Glomerular endothelial cell (primary cell): ENCODE measurements around the gene SPAG9. TPM values are rescaled to one million over a fixed set of nuclear protein-coding genes. Genes with fewer than 3 reads are reported as not detected.
"Not testable (repeated sequence)": the region's sequence is repeated elsewhere in the genome, so short reads cannot be mapped to it uniquely, and the experiment has no call there.

Experiments
- DNase-seq: peaks from one replicate; pipeline ENCODE4 v3.0.0-alpha.2; 2011; ENCODE audit warnings: low read depth, low spot score; ENCODE audit errors: extremely low read depth
- total RNA-seq: library from RNA; depleted of rRNA; stranded (reverse); fragments of >200 nt; gene quantifications from 2 replicates; pipeline ENCODE4 v1.2.3, GENCODE V29; 2015

The SPAG9 gene
- total RNA-seq, 1 donor from 2014 or later, result 117 TPM

DNA sequence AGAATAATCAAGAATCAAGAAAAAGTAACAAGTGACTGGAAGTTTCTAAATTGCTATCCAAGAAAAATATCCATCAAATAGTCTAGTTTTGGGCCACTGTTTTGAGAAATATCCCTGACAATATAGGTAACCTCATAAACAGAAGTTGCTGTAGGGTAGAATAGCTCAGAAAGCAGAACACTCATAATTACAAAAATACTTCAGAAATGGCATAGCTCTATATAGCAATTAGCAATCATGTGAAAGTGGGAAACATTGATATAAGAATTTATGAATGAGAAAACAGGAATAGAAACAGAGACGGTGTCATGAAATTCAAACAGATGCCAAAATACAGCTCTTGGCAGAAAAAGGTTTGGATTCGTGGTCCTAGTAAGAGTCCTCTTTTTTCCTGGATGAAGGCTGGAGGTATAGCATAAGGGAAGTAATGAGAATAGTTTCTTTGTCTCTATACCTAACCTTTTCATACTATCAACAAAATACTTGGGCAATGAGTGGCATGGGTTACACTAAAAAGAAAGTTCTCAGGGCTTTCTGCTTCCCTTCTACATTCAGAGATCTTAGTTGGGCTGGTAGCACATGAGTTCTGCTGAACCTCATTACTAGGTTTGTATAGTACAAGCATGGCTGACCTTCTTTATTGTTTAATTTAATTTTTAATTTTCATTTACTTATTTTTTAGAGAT is 33.5 kb downstream of the SPAG9 start:
- DNase-seq, result no peak

DNA sequence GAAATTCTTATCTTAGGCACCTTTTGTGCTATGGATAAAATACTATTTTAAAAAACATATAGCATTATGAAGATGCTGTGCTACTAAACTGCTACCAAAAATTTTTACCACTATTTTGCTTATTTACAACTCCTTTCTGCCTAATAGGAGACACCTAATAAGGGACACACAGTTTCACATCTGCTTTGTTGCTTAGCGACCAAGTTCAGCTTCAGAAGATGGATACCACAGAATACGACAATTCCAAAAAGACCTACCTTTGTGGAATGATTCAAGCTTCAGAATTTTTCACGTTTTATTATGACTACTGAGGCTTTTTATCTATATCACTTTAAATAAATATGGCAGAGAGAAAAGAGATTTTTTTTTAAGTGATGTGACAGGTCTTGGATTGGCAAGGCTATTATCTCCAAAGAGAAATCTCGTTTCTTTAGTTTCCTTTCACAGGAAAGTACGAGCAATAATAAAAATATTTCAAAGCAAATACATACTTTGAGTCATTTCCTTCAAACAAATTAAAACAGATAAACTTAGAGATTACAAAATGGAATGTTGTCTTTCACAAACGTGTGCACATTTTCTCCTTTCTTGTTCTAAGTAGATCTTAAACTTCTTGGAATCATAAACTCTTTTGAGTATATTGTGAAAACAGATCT is 35.4 kb downstream of the SPAG9 start:
- peak; percentile 25 for DNase-seq

DNA sequence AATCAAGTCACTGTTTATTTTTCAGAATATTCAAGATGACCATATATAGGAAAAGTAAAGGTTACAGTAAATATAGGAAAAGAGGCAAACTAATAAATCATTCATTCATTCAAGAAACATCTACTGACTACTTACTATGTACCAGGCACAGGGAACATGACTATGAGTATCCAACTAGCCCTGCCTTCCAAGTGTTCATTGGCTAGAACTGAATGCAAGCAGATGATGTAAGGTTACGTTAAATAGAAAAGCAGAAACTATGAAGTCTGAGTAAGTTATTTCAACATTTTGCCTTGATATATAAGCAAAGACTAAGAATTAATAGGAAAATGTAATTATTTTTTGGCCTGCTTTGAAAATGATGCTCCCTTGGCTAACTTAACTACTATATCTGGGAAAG is 36.7 kb downstream of the SPAG9 start:
- no peak for DNase-seq

DNA sequence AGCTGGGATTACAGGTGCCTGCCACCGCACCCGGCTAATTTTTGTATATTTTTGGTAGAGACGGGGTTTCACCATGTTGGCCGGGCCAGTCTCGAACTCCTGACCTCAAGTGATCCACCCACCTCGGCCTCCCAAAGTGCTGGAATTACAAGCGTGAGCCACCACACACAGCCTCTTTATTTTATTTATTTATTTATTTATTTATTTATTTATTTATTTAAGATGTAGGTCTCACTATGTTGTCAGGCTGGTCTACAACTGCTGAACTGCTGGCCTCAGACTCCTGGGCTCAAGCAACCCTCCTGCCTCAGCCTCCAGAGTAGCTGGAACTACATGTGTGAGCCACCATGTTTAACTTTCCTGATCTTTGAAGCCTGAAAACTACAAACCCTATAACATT is 37.3 kb downstream of the SPAG9 start:
- DNase-seq, result not testable (repeated sequence)

DNA sequence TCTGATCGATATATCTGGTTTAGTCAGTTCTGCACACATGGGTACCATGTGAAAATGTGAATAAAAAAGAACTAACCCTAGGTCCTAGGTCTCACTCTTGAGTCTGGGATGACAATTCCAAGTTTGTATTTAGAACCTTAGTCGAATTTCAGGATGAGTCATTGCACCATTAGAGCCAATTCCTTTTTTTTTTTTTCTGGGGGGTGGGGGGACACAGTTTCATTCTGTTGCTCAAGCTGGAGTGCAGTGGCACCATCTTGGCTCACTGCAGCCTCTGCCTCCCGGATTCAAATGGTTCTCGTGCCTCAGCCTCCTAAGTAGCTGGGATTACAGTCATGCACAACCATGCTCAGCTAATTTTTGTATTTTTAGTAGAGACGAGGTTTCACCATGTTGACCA is 41.6 kb downstream of the SPAG9 start:
- DNase-seq, result no peak

DNA sequence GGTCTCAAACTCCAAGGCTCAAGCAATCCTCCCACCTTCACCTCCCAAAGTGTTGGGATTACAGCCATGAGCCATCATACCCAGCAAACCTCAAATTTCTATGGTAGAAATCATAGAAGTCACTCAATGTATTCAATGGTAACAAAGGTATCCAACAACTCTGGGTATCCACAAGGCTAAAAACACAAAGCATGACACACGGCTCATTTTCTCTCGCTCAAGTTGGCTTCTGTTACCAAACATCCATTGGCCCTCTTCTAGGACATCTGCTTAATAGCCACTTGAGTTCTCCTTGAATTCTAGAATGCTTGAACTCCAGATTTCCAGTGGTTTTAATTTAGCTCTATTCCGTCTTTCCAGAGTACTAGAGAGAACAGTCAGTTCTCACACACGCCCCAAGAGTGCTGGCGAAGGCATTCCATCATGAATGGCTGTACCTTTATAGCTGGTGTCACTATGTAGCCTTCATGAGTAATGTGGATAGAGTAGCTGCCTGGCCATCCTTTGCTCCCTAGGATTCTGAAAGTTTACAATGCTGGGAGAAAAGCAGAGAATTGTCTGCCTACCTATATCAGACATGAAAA is 42.6 kb downstream of the SPAG9 start:
- DNase-seq, result no peak

DNA sequence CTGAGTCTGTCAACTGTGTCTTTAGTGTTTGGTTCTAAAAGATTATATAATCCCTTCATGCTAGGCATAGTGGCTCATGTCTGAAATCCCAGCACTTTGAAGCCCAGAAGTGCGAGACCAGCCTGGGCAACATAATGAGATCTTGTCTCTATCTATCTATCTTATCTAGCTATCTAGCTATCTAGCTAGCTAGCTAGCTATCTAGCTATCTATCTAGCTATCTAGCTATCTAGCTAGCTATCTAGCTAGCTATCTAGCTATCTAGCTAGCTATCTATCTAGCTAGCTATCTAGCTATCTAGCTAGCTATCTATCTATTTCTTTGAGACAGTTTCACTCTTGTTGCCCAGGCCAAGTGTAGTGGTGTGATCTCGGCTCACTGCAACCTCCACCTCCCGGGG is 43.8 kb downstream of the SPAG9 start:
- no peak for DNase-seq

DNA sequence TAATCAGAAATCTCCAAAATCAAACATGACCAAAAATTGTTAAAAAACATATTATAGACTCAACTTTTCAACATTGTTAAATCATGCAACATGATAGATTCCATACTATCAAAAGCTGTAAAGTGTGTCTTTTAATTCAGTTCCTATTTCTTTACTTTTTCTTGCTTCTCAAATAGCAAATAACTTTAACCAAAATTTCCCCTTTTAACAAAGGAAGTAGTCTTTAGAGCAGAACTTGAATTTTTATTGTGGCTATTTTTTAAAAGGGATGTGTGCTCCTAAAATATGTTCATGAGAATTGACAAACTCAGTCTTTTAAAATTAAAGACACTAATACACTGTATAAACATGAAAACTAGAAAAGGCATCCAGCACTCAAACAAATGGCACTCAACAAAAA is 49.1 kb downstream of the SPAG9 start:
- no peak for DNase-seq

DNA sequence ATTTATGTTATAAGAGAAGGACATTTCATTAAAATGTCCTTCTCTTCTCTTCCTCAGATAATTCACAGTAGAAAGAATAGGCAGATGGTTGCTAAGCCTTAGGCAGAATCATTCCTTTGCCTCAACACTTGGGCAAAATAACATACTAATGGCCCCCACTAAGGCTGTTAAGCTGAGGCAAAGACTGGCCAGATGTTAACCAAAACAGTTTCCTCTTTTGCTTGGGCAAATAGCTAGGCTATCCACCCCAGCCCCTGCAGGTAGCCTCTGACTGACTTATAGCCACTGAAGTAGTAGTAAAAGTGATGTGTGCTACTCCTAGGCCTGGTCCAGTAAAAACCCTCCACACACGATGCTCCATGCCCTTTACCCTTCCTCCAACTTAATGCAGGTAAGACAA is 55.2 kb downstream of the SPAG9 start:
- DNase-seq, result no peak

DNA sequence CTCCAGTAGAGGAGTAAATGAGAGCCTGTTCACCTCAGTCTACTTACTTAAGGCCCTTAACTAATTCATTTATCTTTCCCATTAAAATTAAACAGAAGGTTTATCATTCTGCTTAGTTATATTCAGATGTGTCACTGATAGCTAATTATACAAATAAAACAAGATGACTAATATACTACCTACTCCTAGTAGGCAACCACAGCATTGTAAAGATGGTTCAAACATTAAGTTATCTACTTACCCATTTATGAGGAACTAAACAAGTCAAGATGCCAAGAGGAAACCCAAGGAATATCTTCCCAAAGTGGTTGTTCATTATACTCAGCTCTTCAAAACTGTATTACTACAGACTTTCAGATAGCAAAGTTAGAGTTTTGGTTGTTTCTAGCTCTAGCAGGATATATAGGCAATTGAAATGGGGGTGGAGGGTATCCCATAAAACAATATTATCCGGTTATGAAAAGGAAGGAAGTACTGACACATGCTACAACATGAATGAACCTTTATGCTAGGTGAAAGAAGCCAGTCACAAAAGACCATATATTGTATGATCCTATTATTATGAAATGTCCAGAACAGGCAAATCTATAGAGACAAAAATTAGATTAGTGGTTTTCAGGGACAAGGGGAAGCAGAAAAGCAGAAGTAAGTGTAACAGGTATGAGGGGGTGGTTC is 56.5 kb downstream of the SPAG9 start:
- no peak for DNase-seq

DNA sequence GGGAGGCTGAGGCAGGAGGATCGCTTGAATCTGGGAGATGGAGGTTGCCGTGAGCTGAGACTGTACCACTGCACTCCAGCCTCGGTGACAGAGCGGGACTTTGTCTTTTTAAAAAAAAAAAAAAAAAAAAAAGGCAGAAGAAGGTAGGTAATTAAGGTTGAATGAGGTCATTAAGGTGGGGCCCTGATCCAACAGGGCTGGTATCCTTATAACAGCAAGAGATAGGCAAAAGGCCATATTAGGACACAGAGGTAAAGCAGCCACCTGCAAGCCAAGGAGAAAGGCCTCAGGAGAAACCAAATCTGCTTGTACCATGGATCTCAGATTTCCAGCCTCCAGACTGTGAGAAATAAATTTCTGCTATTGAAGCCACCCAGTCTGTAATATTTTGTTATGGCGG is 60.3 kb downstream of the SPAG9 start:
- no peak for DNase-seq

DNA sequence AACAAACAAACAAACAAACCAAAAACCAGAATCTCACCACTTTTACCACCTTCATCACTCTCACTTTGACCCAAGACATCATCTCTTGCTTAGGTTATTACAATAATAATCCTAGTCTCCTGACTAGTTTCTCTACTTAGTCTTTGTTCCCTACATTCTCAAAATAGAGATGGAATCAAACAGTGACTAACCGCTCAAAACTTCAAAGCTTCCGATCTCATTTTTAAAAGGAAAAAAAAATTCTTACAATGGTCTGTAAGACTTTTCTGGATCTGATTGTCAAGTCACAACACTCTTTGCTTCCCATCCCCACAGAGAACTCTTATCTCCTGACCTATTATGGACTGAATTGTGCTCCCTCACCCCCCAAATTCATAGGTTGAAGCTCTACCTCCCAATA is 60.9 kb downstream of the SPAG9 start:
- no peak for DNase-seq

DNA sequence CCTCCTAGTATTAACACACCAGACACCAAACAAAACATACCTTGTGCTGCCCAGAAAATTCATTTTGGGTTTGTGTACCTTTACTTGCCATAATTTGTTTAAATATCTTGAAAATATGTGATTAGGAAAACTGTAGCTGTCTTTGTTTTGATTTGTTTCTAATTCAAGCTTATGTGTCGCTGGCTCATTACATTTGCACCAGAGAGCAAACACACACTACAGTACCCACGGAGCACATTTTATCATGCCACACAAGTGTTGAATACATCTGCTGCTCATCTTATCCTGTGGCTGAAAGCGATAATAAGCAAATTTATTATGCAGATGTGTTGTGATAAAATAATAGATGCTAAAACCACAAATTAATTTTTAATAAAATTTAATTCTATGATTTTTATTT is 63.1 kb downstream of the SPAG9 start:
- no peak for DNase-seq

DNA sequence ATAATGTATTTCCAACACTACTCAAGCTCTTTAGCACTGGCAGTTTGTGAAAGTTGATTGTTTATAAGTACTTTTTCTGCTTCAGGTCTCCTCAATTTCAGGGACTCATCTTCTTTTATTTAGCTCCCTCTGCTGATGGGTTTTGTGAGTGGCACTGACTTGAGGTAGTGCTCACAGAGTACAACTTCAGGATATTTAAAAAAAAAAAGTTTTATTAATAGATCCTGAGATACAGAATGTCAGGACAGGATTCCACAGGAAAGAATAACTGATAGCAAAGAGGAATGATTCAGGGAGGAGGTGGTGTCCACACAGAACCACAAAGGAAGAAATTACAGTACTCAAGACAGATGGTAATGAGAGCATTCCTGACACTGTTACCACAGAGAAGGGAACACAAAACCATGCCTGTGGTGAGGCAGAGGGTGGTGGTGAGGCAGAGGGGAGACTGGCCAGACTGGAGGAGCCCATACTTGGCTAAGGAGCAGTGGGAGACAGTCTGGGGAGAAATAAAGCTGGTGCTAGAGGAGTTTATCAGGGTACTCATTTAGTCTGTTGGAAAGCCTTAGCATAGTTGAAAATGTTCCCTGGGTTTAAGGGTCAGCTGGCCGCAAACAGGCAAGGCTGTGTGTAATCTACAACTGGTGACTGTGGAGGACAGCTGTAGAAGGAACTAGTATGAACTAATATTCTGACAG is 63.7 kb downstream of the SPAG9 start:
- DNase-seq, result peak; percentile 44

DNA sequence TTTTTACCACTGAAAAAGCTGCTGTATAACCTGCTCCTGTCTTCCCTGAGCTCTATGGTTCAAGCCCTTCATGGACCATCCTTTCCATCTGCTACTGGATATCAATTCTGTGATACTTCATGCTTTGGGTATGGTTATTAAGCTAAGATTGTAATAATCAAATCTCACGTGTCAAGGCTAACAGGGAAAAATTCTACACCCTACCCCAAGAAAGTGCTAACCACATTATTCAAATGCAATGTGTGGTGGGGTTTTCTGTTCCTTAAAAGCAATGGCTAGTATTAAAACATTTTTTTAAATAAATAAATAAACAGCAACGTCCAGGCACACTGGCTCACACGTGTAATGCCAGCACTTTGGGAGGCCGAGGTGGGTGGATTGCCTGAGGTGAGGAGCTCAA is 65.9 kb downstream of the SPAG9 start:
- DNase-seq, result no peak

DNA sequence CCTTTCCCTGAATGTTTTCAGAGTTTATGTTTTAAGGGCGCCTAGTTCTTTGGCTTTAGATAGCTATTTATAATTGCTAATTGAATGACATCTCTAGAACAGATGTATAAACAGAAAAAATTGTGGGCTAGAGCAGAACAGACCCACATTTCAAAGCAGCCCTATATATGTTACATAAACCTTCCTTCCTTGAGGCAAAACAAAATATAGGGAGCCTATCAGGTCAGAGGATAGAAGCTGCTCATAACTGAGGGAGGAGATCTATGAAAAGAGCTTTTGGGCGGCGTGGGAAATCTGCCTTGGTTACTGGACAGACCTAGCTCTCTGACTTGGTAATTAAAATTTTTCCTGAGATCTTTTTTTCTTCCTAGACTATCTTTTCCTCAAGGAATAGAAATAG is 68.4 kb downstream of the SPAG9 start:
- DNase-seq, result no peak

DNA sequence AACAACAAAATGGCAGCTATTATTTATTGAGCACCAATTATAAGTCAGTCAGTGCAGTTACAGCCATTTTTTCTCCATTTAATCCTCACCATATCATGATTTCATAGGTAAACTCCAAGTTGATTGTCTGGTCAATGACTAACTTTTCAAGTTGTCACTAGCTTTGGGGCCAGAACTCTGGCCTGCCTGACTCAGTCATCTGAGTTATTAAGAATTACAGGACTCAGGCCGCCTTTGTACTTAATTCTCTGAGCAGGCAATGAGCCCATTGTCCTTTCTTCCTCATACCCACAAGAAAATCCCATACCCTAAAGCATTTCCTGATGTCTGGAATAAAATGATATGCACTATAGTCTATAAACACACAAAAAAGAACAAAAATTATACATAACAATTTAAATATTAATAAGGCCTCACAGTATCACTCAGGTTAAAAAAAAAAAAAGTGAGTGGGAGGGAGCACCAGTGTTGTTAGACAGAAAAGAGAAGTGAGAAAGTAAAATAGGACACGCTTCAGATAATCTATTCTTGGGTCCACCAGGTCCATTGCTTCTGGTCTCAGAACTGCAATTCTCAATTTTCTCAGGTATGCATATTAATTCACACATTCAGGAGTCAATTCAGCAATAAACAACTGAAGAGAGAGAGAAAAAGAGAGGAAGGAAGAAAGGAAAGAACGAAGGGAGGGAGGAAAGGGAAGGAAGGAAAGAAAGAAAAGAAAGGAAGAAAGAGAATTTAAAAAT is 70.2 kb downstream of the SPAG9 start:
- DNase-seq, result no peak

DNA sequence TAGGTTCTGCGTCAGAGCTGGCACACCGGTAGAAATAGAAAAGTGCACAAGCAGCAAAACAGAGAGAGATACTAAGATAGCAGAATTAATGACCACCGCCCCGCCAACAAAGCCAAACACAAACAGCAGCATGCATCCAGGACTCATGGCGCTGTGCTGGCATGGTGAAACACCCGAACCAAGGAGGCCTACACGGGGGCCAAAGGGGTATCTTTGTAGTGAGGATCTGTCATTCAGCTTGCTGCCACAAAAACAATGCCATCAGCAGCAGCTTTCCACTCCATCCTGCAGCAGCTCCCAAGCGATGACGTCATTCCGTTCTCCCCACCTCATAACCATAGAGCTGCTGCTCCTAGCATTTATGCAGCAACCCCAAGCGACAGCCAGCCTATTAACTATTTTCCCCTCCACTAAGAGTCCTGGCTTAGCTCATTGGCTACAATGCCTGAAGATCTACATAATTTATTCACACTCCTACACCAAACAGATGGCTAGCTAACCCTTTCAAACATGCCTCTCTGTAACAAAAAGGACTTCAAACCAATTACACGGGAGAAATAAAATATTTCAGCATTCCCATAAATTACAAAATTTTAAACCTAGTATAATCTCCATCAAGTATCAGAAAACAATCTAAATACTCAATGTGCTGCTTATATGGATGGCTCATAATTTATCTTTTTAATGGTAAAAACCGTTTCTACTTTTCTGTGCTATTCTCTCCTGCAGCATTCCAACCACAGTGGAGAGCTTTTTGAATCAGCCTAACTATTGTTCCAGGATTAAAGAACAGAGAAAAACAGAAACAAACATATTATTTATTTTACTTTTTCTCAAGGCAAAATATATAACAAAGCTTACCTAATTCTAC is 73.9 kb downstream of the SPAG9 start:
- DNase-seq, result no peak

DNA sequence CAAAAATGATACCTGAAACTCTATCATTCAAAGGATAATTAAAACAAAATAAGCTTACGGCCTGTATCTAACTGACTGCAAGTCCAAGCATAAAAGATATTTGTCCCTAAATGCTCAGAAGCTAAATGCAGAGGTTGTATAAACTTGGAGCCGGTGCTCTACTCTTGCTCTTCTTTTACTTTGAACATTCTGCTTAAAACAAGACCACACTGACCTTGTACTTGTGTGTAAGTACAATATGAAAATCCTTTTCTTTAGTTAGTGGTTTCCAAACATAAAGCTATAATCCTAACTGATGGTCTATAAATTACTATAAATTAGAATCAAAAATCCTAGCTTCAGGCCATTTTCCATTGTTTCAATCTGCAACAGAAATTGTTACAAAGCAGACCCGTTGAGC is 74.6 kb downstream of the SPAG9 start:
- DNase-seq, result no peak

DNA sequence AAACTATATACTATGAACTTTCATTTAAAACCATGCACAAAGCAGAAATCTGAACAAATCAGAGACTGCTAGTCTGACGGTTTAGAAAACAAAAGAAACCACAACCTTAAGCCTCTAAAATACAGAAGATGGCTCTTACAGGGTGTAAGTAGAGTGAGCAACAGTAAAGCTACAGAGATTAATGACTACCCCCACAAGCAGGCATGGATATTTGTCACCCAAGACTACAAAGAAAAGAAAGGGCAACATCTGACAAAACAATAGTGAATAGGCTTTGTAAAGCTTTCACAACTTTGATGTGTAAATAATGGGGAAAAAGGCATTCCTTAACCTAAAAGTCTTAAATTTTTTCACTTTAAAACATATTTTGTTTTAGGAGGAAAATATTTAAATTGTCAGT is 75.0 kb downstream of the SPAG9 start:
- no peak for DNase-seq
